AG04450 (cell line): ENCODE data around the gene OR2Y1. TPM values are rescaled to one million over a fixed set of nuclear protein-coding genes. Genes with fewer than 3 reads are reported as not detected.
"Not testable (repeated sequence)": the region's sequence is repeated elsewhere in the genome, so short reads cannot be mapped to it uniquely, and the experiment has no call there.

ENCODE experiments used
- CTCF ChIA-PET: fragments of 300-600, 350-600 bp; formaldehyde crosslinking; extraction: SDS; loops from one replicate; lab custom pipeline; 2022; ENCODE audit warnings: antibody characterized with exemption, inconsistent platforms; lab: Charles Lee
- POLR2A ChIA-PET: fragments of 350-600 bp; formaldehyde crosslinking; extraction: SDS; loops from one replicate; lab custom pipeline; 2021; ENCODE audit warnings: antibody characterized with exemption, inconsistent platforms; lab: Yijun Ruan, JAX
- DNase-seq: peaks from one replicate; pipeline ENCODE4 v3.0.0-alpha.2; 2011; ENCODE audit warnings: low read depth, low spot score
- H3K27ac ChIP-seq: one replicate; pipeline ENCODE4 v1.5.1; 2012; ENCODE audit warnings: low read depth, low read length, control low read depth
- H3K27me3 ChIP-seq: one replicate; pipeline ENCODE4 v1.6.0; 2012; ENCODE audit warnings: low read length; ENCODE audit not compliant: control insufficient read depth, insufficient read depth
- H3K4me3 ChIP-seq: 2 replicates; pipeline ENCODE4 v1.5.1; 2011; ENCODE audit warnings: mild to moderate bottlenecking, low read depth, low read length, control low read depth
- H3K9me3 ChIP-seq: 2 replicates; pipeline ENCODE4 v1.5.1; 2012; ENCODE audit warnings: low read length; ENCODE audit not compliant: control insufficient read depth, insufficient read depth
- CTCF ChIP-seq: IDR thresholded peaks from 2 replicates; pipeline ENCODE4 v1.5.1; 2011; ENCODE audit warnings: low read depth, low read length, control low read depth, inconsistent platforms
- polyA plus RNA-seq: library from polyadenylated mRNA; depleted of rRNA; stranded (reverse); fragments of >200 nt; gene quantifications from 2 replicates; pipeline ENCODE4 v1.2.3, GENCODE V29; 2011

Gene OR2Y1
- polyA plus RNA-seq, 1 experiment = not detected

- H3K4me3 ChIP-seq = no peak overlapping the region
- no peaks in the 10 kb centered on the region for H3K27me3 ChIP-seq
- POLR2A ChIA-PET = no interaction called here
- CTCF ChIA-PET = interaction anchor here (0.6 to 3.2 kb wide), 4 partner anchors 8 to 86 kb away, joined by 3 to 15 read pairs (median 9); no protein-coding TSS in a partner anchor
- no peak for DNase-seq
- no peak for TF ChIP-seq CTCF
- H3K27ac ChIP-seq = no peak overlapping the region
- H3K9me3 ChIP-seq = no peaks in the 10 kb centered on the region
These were observed 42.9 kb upstream of the OR2Y1 start for GRCh38 chr5:180782748-180783147.

- H3K9me3 ChIP-seq, H3K4me3 ChIP-seq, H3K27ac ChIP-seq, POLR2A ChIA-PET, H3K27me3 ChIP-seq, DNase-seq: not testable (repeated sequence)
- CTCF ChIA-PET = interaction anchor here (1.0 to 1.3 kb wide), 2 partner anchors 8 to 87 kb away, joined by 3 to 4 read pairs; no protein-coding TSS in a partner anchor
These were observed 42.1 kb upstream of the OR2Y1 start for GRCh38 chr5:180781900-180782326.

- POLR2A ChIA-PET = no interaction called here
- CTCF ChIA-PET = no interaction called here
- TF ChIP-seq CTCF = no peak
These were observed 40.2 kb upstream of the OR2Y1 start for GRCh38 chr5:180779985-180780610.

GRCh38 chr5:180777475-180777874, 37.6 kb upstream of the OR2Y1 start:
- no peaks in the 10 kb centered on the region for H3K9me3 ChIP-seq
- CTCF ChIA-PET = no interaction called here
- TF ChIP-seq CTCF = no peak

More at GRCh38 chr5:180779985-180780610, 40.2 kb upstream of the OR2Y1 start:
- DNase-seq = no peak
- H3K4me3 ChIP-seq = no peak overlapping the region
- no peaks in the 10 kb centered on the region for H3K27me3 ChIP-seq
- no peak overlapping the region for H3K27ac ChIP-seq
- no peaks in the 10 kb centered on the region for H3K9me3 ChIP-seq

GRCh38 chr5:180776376-180776775, 36.5 kb upstream of the OR2Y1 start:
- no peak for TF ChIP-seq CTCF
- Histone ChIP-seq H3K27me3 (no peaks in the 10 kb centered on the region), H3K9me3 (peaks cover 2% of the 10 kb centered on the region; the same call in 1 of the 2 replicates), H3K4me3 (no peak overlapping the region), H3K27ac (no peak overlapping the region)
- ChIA-PET CTCF (no interaction called here), POLR2A (no interaction called here)
- DNase-seq = no peak

More at GRCh38 chr5:180777475-180777874, 37.6 kb upstream of the OR2Y1 start:
- no peak for DNase-seq
- Histone ChIP-seq H3K27me3 (no peaks in the 10 kb centered on the region), H3K4me3 (no peak overlapping the region), H3K27ac (no peak overlapping the region)
- POLR2A ChIA-PET = no interaction called here
